A673 (cell line): ENCODE measurements around the gene FAM98B.

Experiments
- CTCF ChIP-seq: fragments of 300-800, 200-600 bp; sonication (generic); conservative IDR thresholded peaks from 2 replicates; pipeline ENCODE4 v1.5.1; 2017; ENCODE audit warnings: low read depth, mild to moderate bottlenecking, antibody characterized with exemption, low read length, moderate library complexity, mixed read lengths
- EZH2 ChIP-seq: fragments of 200-600 bp; sonication (generic); IDR thresholded peaks from 2 replicates; pipeline ENCODE4 v1.6.1; 2017; ENCODE audit warnings: borderline replicate concordance, low read depth, mild to moderate bottlenecking, mixed read lengths, antibody characterized with exemption, low read length; ENCODE audit not compliant: poor library complexity, severe bottlenecking

GRCh38 chr15:38479266-38479665 lies 25.3 kb downstream of the FAM98B start:
- TF ChIP-seq CTCF (no peak), EZH2 (no peak)
